Small intestine (tissue), 7 donors: Measurements from ENCODE around the gene CTTNBP2. TPM values are rescaled to one million over a fixed set of nuclear protein-coding genes. Genes with fewer than 3 reads are reported as not detected.

Source experiments
- DNase-seq, 2 donors: peaks; one replicate each; pipeline versions ENCODE4 v3.0.0 to v3.0.0-alpha.2; 2013
- FAIRE-seq: peaks from 2 replicates; lab custom pipeline; 2012; peaks lifted over from hg19 to GRCh38; lab: Jason Lieb, UNC
- H3K27ac ChIP-seq, 3 donors: one replicate each; pipeline ENCODE4 v1.5.1; 2013; ENCODE audit warnings: low read length in 2 of 3, mild to moderate bottlenecking in 2 of 3, control low read depth in 1 of 3, inconsistent platforms in 1 of 3, low read depth in 1 of 3, moderate library complexity in 1 of 3
- H3K27me3 ChIP-seq, 3 donors: one replicate each; pipeline ENCODE4 v1.6.1; 2013; ENCODE audit warnings: low read length in 3 of 3, inconsistent platforms in 1 of 3; ENCODE audit not compliant: control insufficient read depth in 3 of 3, insufficient read depth in 3 of 3
- H3K36me3 ChIP-seq, 3 donors: one replicate each; pipeline ENCODE4 v1.6.1; 2013; ENCODE audit warnings: low read length in 3 of 3, inconsistent platforms in 1 of 3, low read depth in 1 of 3, mild to moderate bottlenecking in 1 of 3, moderate library complexity in 1 of 3; ENCODE audit not compliant: control insufficient read depth in 3 of 3, insufficient read depth in 2 of 3
- H3K4me1 ChIP-seq, 3 donors: one replicate each; pipeline ENCODE4 v1.6.1; 2013; ENCODE audit warnings: low read length in 2 of 3, inconsistent platforms in 1 of 3, low read depth in 1 of 3, mild to moderate bottlenecking in 1 of 3, moderate library complexity in 1 of 3; ENCODE audit not compliant: control insufficient read depth in 3 of 3, insufficient read depth in 2 of 3
- H3K4me3 ChIP-seq, 3 donors: one replicate each; pipeline ENCODE4 v1.5.1; 2013; ENCODE audit warnings: low read length in 3 of 3, control low read depth in 1 of 3, inconsistent platforms in 1 of 3, low read depth in 1 of 3, mild to moderate bottlenecking in 1 of 3, moderate library complexity in 1 of 3
- H3K9me3 ChIP-seq, 2 donors: one replicate each; pipeline ENCODE4 v1.6.1; 2013; ENCODE audit warnings: low read depth in 1 of 2, low read length in 1 of 2; ENCODE audit not compliant: control insufficient read depth in 2 of 2, insufficient read depth in 1 of 2
- WGBS, 3 donors: extraction: QIAGEN DNeasy Blood & Tissue Kit; methylation state at CpG; one replicate each; pipeline ENCODE4 v1.1.7; 2013; 5-methylcytosine and 5-hydroxymethylcytosine counted together
- polyA plus RNA-seq, 4 donors: library from polyadenylated mRNA; stranded (reverse) in 3 of 4; unstranded in 1 of 4; fragments of 200-250 nt in 3 of 4; fragments of 120-200 nt in 1 of 4; gene quantifications; one replicate each; pipeline versions ENCODE4 v1.2.1 to v1.2.3, GENCODE V29; 2013
- donor health status: healthy with polysubstance abuse.
- donor health status: control.
- donor health status: control.
- donor health status: Bipolar disorder and iron deficiency.
- donor health status: healthy.

The CTTNBP2 gene
- polyA plus RNA-seq, 4 donors: 0.45 to 2.7 (median 2.2) TPM

DNA sequence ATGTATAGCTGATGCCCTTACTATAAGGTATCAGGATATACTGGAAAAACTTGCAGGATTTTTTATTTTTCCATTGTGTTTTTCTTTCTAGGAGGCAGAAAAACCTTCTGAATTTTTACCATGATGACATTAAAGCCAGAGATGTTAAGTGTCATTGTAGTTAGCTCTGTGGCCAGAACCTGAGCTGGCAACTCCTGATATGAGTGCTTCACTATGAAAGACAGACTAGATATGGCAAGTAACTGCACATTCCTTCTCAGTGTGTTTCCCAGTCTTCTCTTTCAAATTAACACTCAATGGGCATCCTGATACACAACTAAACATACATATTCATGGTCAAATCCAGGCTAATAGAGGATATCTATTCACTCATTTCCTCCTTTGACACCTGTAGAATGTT, 166.2 kb downstream of the CTTNBP2 start:
- Histone ChIP-seq H3K4me1 (peaks cover 0 to 2% (median 0%) of the 10 kb centered on the region in 3 donors), H3K9me3 (no peaks in the 10 kb centered on the region), H3K27ac (no peak overlapping the region), H3K36me3 (no peaks in the 10 kb centered on the region), H3K4me3 (no peak overlapping the region), H3K27me3 (no peaks in the 10 kb centered on the region)
- FAIRE-seq (no peak), DNase-seq (no peak)

DNA sequence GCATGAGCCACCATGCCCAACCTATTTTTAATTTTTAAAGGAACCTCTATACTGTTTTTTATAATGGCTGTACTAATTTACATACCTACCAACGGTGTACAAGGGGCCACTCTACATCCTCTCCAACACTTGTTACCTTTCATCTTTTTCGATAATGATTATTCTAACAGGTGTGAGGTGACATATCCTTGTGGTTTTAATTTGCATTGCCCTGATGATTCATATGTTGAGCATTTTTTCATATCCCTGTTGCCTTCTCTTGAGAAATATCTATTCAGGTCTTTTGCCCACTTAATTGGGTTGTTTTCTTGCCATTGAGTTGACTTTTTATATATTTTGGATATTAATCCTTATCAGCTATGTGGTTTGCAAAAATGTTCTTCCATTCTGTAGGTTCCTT, 167.0 kb downstream of the CTTNBP2 start:
- no peaks in the 10 kb centered on the region for H3K27me3 ChIP-seq
- H3K27ac ChIP-seq: no peak overlapping the region
- no peak for DNase-seq
- no peak overlapping the region for H3K4me3 ChIP-seq
- H3K9me3 ChIP-seq: peaks cover 0 to under 1% of the 10 kb centered on the region in 2 donors
- WGBS, 3 donors: 60 to 66% (median 65%) methylated on average over 2 of the region's 2 CpGs
- FAIRE-seq: no peak
- no peaks in the 10 kb centered on the region for H3K36me3 ChIP-seq
- H3K4me1 ChIP-seq: peaks cover 0 to 2% (median 0%) of the 10 kb centered on the region in 3 donors

DNA sequence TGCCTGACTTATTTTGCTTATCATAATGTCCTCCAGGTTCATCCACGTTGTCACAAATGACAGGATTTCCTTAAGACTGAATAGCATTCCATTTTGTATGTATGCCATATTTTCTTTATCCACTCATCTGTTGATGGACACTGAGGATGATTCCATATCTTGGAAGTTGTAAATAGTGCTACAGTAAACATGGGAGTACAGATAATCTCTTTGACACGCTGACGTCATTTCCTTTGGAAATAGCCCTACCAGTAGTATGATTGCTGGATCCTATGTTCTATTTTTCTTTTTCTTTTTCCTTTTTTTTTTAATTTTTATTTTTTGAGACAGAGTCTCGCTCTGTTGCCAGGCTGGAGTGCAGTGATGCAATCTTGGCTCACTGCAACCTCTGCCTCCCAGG, 167.6 kb downstream of the CTTNBP2 start:
- Histone ChIP-seq H3K27ac (no peak overlapping the region), H3K36me3 (no peaks in the 10 kb centered on the region), H3K4me1 (peaks cover 0 to 2% (median 0%) of the 10 kb centered on the region in 3 donors), H3K4me3 (no peak overlapping the region), H3K9me3 (peaks cover 0 to 2% of the 10 kb centered on the region in 2 donors), H3K27me3 (no peaks in the 10 kb centered on the region)
- no peak for DNase-seq
- WGBS, 3 donors: 83 to 91% (median 86%) methylated on average over 4 of the region's 4 CpGs
- no peak for FAIRE-seq

GRCh38 chr7:117704063-117704462, 169.2 kb downstream of the CTTNBP2 start:
- no peak for DNase-seq
- Histone ChIP-seq H3K9me3 (peaks cover 0 to 2% of the 10 kb centered on the region in 2 donors), H3K4me1 (peaks cover 0 to 2% (median 0%) of the 10 kb centered on the region in 3 donors), H3K36me3 (no peaks in the 10 kb centered on the region), H3K4me3 (no peak overlapping the region), H3K27ac (no peak overlapping the region), H3K27me3 (no peaks in the 10 kb centered on the region)
- 50 to 62% (median 58%) methylated on average over 3 of the region's 3 CpGs for WGBS, 3 donors
- FAIRE-seq: no peak

GRCh38 chr7:117698018-117698417, 175.2 kb downstream of the CTTNBP2 start:
- H3K4me1 ChIP-seq: peaks cover 0 to 24% (median 0%) of the 10 kb centered on the region in 3 donors
- no peaks in the 10 kb centered on the region for H3K27me3 ChIP-seq
- 63 to 75% (median 64%) methylated on average over 2 of the region's 2 CpGs for WGBS, 3 donors
- DNase-seq: no peak
- FAIRE-seq: no peak
- no peak overlapping the region for H3K27ac ChIP-seq
- no peaks in the 10 kb centered on the region for H3K36me3 ChIP-seq
- H3K4me3 ChIP-seq: no peak overlapping the region
- peaks cover 0 to 9% of the 10 kb centered on the region in 2 donors for H3K9me3 ChIP-seq

- no peak for FAIRE-seq
Observed at GRCh38 chr7:117692338-117692737, 180.9 kb downstream of the CTTNBP2 start.

GRCh38 chr7:117690147-117690546, 183.1 kb downstream of the CTTNBP2 start:
- Histone ChIP-seq H3K4me3 (peak overlapping the region in 1 of 3 donors; percentile 16), H3K27ac (peak overlapping the region in 2 of 3 donors; percentile 15 to 56), H3K36me3 (no peaks in the 10 kb centered on the region), H3K9me3 (no peaks in the 10 kb centered on the region), H3K27me3 (no peaks in the 10 kb centered on the region), H3K4me1 (peaks cover 2 to 38% (median 2%) of the 10 kb centered on the region in 3 donors)
- no peak for FAIRE-seq
- 85 to 89% (median 87%) methylated on average over 3 of the region's 3 CpGs for WGBS, 3 donors
- no peak for DNase-seq

More at GRCh38 chr7:117692338-117692737, 180.9 kb downstream of the CTTNBP2 start:
- H3K9me3 ChIP-seq: peaks cover 0 to 3% of the 10 kb centered on the region in 2 donors
- no peak overlapping the region for H3K27ac ChIP-seq
- no peaks in the 10 kb centered on the region for H3K36me3 ChIP-seq
- peaks cover 2 to 36% (median 2%) of the 10 kb centered on the region in 3 donors for H3K4me1 ChIP-seq
- WGBS, 3 donors: 94 to 99% (median 97%) methylated on average over 7 of the region's 7 CpGs
- DNase-seq: no peak
- no peaks in the 10 kb centered on the region for H3K27me3 ChIP-seq
- no peak overlapping the region for H3K4me3 ChIP-seq

DNA sequence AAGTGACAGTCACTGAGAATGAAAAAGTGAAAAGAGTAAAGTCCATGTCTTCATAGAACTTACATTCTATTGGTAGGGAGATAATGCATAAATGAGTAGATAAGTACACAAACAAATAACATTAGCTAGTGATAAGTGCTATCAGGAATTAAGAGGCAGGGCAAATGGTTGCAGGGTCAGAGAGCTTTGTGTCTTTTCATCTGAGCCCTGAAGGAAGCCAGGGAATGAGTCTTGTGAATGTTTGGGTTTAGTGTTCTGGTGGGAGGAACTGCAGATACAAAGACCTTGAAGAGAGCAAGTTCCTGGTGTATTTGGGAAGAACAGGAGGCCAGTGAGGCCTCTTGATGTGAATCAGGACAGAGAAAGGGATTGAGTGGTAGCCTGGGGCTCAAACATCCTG, 183.8 kb downstream of the CTTNBP2 start:
- Histone ChIP-seq H3K27ac (peak overlapping the region in 2 of 3 donors; percentile 15 to 56), H3K36me3 (no peaks in the 10 kb centered on the region), H3K4me1 (peaks cover 2 to 36% (median 2%) of the 10 kb centered on the region in 3 donors), H3K27me3 (no peaks in the 10 kb centered on the region), H3K9me3 (no peaks in the 10 kb centered on the region), H3K4me3 (peak overlapping the region in 1 of 3 donors; percentile 16)
- FAIRE-seq: no peak
- DNase-seq: peak; percentile 48 to 87

DNA sequence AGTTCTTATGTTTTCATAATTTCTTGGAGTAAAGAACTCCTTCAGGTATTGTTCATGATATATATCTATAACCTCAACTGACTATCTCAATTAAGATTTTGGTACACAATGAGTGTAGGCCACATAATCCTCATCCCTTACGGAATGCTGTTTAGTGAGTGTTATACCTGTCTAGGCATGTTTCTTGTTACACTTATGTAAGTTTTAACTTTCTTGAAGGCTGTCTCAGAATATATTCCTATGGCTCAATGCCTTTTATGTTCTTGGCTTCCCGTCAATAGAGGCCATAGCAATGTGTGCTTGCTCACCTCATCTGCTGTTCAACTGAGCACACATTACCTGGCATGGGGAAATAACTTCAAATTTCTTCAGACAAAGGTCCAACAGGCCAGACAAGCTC, 185.1 kb downstream of the CTTNBP2 start:
- 90 to 98% (median 93%) methylated on average over 2 of the region's 2 CpGs for whole genome bisulfite sequencing, 3 donors
- Histone ChIP-seq H3K4me3 (no peak overlapping the region), H3K36me3 (no peaks in the 10 kb centered on the region), H3K4me1 (peaks cover 2 to 47% (median 8%) of the 10 kb centered on the region in 3 donors), H3K27ac (peak overlapping the region in 1 of 3 donors; percentile 37), H3K27me3 (no peaks in the 10 kb centered on the region), H3K9me3 (no peaks in the 10 kb centered on the region)
- FAIRE-seq: no peak
- no peak for DNase-seq
